ENCODE data around the gene KDELR1.
A peak's percentile ranks its signal among the peaks of the same experiment; 100 is the strongest.

KDELR1 gene

DNA sequence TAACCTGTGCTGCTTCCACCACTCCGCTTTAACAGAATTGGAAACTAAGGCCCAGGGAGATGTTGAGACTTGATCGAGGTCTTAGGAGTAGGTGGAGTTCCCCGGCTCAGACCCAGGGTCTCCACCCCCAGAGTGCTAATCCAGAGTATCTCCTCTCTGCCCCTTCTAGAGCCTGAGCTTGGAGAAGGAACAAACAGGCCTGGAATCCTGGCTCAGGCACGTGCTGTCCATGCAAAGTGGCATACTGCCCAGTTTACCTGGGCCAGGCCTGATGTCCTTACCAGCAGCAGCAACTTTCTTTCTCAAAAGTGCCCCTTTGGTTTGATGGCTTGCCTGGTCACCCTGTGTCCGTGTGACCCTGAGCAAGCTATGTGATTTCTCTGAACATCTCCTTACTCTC lies 23.5 kb downstream of the KDELR1 start:
- Histone ChIP-seq H3K9me2 (ENCODE audit: low read depth, low read length) (no peaks in the 10 kb centered on the region), H3K27me3 (ENCODE audit: insufficient read depth, low read length) (no peaks in the 10 kb centered on the region; the same call in 1 of the 2 replicates), H3K79me2 (ENCODE audit: insufficient read depth, low read length) (no peaks in the 10 kb centered on the region), H3K4me2 (ENCODE audit: low read length) (no peak overlapping the region), H3K4me3 (ENCODE audit: low read depth, low read length, poor library complexity, severe bottlenecking) (no peak overlapping the region), H3K4me1 (ENCODE audit: insufficient read depth, low read length, severe bottlenecking) (peaks cover 12% of the 10 kb centered on the region), H3F3A (ENCODE audit: insufficient read depth, low read length) (no peaks in the 10 kb centered on the region), H3K27ac (ENCODE audit: low read depth, low read length, poor library complexity, severe bottlenecking) (no peak overlapping the region), H3K9ac (ENCODE audit: low read length) (no peak overlapping the region), H4K20me1 (ENCODE audit: insufficient read depth, low read length) (no peaks in the 10 kb centered on the region), H3K9me3 (ENCODE audit: low read length) (no peaks in the 10 kb centered on the region), H2AFZ (ENCODE audit: low read length) (no peak overlapping the region), H3K36me3 (ENCODE audit: insufficient read depth, low read length) (no peaks in the 10 kb centered on the region)
- TF ChIP-seq, protein P1, sequence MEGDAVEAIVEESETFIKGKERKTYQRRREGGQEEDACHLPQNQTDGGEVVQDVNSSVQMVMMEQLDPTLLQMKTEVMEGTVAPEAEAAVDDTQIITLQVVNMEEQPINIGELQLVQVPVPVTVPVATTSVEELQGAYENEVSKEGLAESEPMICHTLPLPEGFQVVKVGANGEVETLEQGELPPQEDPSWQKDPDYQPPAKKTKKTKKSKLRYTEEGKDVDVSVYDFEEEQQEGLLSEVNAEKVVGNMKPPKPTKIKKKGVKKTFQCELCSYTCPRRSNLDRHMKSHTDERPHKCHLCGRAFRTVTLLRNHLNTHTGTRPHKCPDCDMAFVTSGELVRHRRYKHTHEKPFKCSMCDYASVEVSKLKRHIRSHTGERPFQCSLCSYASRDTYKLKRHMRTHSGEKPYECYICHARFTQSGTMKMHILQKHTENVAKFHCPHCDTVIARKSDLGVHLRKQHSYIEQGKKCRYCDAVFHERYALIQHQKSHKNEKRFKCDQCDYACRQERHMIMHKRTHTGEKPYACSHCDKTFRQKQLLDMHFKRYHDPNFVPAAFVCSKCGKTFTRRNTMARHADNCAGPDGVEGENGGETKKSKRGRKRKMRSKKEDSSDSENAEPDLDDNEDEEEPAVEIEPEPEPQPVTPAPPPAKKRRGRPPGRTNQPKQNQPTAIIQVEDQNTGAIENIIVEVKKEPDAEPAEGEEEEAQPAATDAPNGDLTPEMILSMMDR (IDR thresholded peaks at IDR 0.05; ENCODE audit: low read length): no peak
- TF ChIP-seq EZH2 (IDR thresholded peaks at IDR 0.05; ENCODE audit: borderline replicate concordance, low read length): no peak

DNA sequence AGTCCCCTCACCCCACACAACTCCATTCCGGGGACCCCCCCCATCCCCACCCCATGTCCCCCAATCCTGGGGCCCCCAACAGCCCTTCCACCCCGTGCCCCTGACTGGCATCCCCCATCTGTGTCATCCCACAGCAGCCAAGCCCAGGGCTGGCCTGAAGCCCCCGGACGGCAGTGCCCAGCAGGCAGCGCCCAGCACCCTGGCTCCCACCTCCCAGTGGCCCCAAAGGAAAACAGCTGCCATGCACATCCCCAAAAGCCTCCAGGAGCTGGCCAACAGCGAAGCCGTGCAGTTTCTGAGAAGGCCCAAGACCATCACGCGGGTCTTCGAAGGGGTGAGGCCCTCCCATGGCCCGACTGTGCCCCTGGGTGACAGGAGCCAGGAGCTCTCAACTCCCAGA lies 25.7 kb downstream of the KDELR1 start:
- no peaks in the 10 kb centered on the region; the same call in 1 of the 2 replicates for H3K27me3 ChIP-seq (ENCODE audit: insufficient read depth, low read length)
- H3K9me3 ChIP-seq (ENCODE audit: low read length): no peaks in the 10 kb centered on the region
- no peak overlapping the region for H3K27ac ChIP-seq (ENCODE audit: low read depth, low read length, poor library complexity, severe bottlenecking)
- no peaks in the 10 kb centered on the region for H3K9me2 ChIP-seq (ENCODE audit: low read depth, low read length)
- H3K9ac ChIP-seq (ENCODE audit: low read length): no peak overlapping the region
- no peak overlapping the region for H3K4me2 ChIP-seq (ENCODE audit: low read length)
- no peaks in the 10 kb centered on the region for H3F3A ChIP-seq (ENCODE audit: insufficient read depth, low read length)
- no peaks in the 10 kb centered on the region for H3K36me3 ChIP-seq (ENCODE audit: insufficient read depth, low read length)
- peaks cover 16% of the 10 kb centered on the region for H3K4me1 ChIP-seq (ENCODE audit: insufficient read depth, low read length, severe bottlenecking)
- H3K4me3 ChIP-seq (ENCODE audit: low read depth, low read length, poor library complexity, severe bottlenecking): no peak overlapping the region
- no peaks in the 10 kb centered on the region for H3K79me2 ChIP-seq (ENCODE audit: insufficient read depth, low read length)
- H2AFZ ChIP-seq (ENCODE audit: low read length): no peak overlapping the region
- H4K20me1 ChIP-seq (ENCODE audit: insufficient read depth, low read length): no peaks in the 10 kb centered on the region
- TF ChIP-seq, protein P1 (IDR thresholded peaks at IDR 0.05; ENCODE audit: low read length): no peak
- no peak for TF ChIP-seq EZH2 (IDR thresholded peaks at IDR 0.05; ENCODE audit: borderline replicate concordance, low read length)

DNA sequence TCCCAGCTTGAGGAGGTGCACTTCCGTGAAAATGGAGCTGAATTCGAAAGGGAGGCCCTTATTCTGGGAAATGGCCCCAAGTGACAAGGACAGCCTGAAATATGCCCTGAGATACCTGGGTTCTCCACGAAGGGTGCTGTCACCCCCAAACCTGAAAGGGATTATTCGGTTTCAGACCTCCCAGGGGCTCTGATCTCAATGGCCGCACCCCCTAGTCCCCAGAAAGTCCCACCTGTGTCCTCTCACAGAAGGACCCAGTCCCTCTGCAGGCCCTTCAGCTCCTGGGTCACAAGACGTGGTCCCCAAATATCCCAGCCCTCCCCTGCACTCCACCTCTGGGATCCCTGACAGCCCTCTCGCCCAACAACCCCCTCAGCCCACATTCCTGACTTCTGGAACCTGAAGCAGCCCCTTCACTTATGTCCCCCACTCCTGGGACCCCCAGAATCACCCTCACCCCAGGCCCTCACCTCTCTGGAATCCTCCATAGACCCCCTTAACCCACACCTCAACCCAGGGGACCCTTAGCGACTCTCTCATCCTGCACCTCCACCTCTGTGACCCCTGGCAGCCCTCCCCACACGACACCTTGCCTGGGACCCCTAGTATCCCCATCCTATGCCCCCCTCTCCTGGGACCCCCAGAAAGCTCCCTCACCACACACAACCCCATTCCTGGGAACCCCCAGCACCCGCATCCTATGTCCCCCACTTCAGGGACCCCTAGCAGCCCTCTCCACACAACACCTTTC lies 26.6 kb downstream of the KDELR1 start:
- Histone ChIP-seq H2AFZ (ENCODE audit: low read length) (no peak overlapping the region), H3F3A (ENCODE audit: insufficient read depth, low read length) (no peaks in the 10 kb centered on the region), H3K4me1 (ENCODE audit: insufficient read depth, low read length, severe bottlenecking) (peaks cover 16% of the 10 kb centered on the region), H3K27ac (ENCODE audit: low read depth, low read length, poor library complexity, severe bottlenecking) (peak overlapping the region; percentile 78), H3K4me3 (ENCODE audit: low read depth, low read length, poor library complexity, severe bottlenecking) (peak overlapping the region; percentile 71), H3K27me3 (ENCODE audit: insufficient read depth, low read length) (no peaks in the 10 kb centered on the region; the same call in 1 of the 2 replicates), H3K9me2 (ENCODE audit: low read depth, low read length) (no peaks in the 10 kb centered on the region), H3K36me3 (ENCODE audit: insufficient read depth, low read length) (no peaks in the 10 kb centered on the region), H3K9ac (ENCODE audit: low read length) (peak overlapping the region; percentile 84), H3K79me2 (ENCODE audit: insufficient read depth, low read length) (no peaks in the 10 kb centered on the region), H3K4me2 (ENCODE audit: low read length) (peak overlapping the region; percentile 98), H3K9me3 (ENCODE audit: low read length) (no peaks in the 10 kb centered on the region), H4K20me1 (ENCODE audit: insufficient read depth, low read length) (no peaks in the 10 kb centered on the region)
- no peak for TF ChIP-seq EZH2 (IDR thresholded peaks at IDR 0.05; ENCODE audit: borderline replicate concordance, low read length)
- TF ChIP-seq, protein P1 (IDR thresholded peaks at IDR 0.05; ENCODE audit: low read length): no peak
